Sigmoid colon (tissue), 4 donors: ENCODE measurements around the gene FLT1.

Experiments used
- CTCF ChIP-seq, 4 experiments: fragments of 450-650 bp in 3 of 4; fragments of 200-600 bp in 1 of 4; IDR thresholded peaks; one replicate each; pipeline ENCODE4 v1.5.1; 2016 to 2019; ENCODE audit warnings: antibody characterized with exemption in 4 of 4, mild to moderate bottlenecking in 3 of 4, moderate library complexity in 2 of 4
- EP300 ChIP-seq, 4 donors: sonication (generic); formaldehyde crosslinking; IDR thresholded peaks; one replicate each; pipeline ENCODE4 v1.6.1; 2017; ENCODE audit warnings: antibody characterized with exemption in 4 of 4

GRCh38 chr13:28479005-28479404, 15.9 kb downstream of the FLT1 start:
- TF ChIP-seq CTCF (IDR thresholded peaks at IDR 0.05) (no peak), EP300 (IDR thresholded peaks at IDR 0.05) (no peak)
